HEK293 (cell line): Measurements from ENCODE around the gene PURB.

Source experiments
- CTCF ChIP-seq: fragments of 450-650 bp; formaldehyde crosslinking; IDR thresholded peaks from 2 replicates; pipeline ENCODE4 v1.5.1; 2016; ENCODE audit warnings: missing biosample characterization, missing genetic modification characterization
- HOXA7 ChIP-seq: sonication (generic); formaldehyde crosslinking; IDR thresholded peaks from 2 replicates; pipeline ENCODE4 v1.8.1; 2022; ENCODE audit warnings: missing genetic modification reagents, borderline replicate concordance
- KLF7 ChIP-seq: fragments of 450-650 bp; formaldehyde crosslinking; IDR thresholded peaks from 2 replicates; pipeline ENCODE4 v1.5.1; 2016; ENCODE audit warnings: missing biosample characterization, missing genetic modification characterization, borderline replicate concordance
- SCRT1 ChIP-seq: fragments of 450-650 bp; formaldehyde crosslinking; IDR thresholded peaks from 2 replicates; pipeline ENCODE4 v1.5.1; 2016; ENCODE audit warnings: missing biosample characterization, missing genetic modification characterization, borderline replicate concordance

- no peak for TF ChIP-seq SCRT1
- no peak for TF ChIP-seq HOXA7
- TF ChIP-seq KLF7: no peak
- TF ChIP-seq CTCF (tag by site-specific recombination): no peak
Measured at GRCh38 chr7:44882899-44883298, 2.4 kb downstream of the PURB start.
